ENCODE data around the gene WDR33. TPM values are rescaled to one million over a fixed set of nuclear protein-coding genes. Genes with fewer than 3 reads are reported as not detected.

The WDR33 gene
- total RNA-seq, 2 experiments from 2014 or later: 71.4 to 74.6 TPM

- H3K27ac Mint-ChIP-seq: no peak overlapping the region
- H3K9me3 Mint-ChIP-seq: no peaks in the 10 kb centered on the region
- DNase-seq (no peak), ATAC-seq (no peak)
- H3K4me3 Mint-ChIP-seq: no peak overlapping the region
- CTCF ChIA-PET: no interaction called here
- peaks cover 20% of the 10 kb centered on the region for H3K4me1 Mint-ChIP-seq (ENCODE audit: low read depth)
- intact Hi-C loops (cut with micrococcal nuclease): no loop called here
- peaks cover 18% of the 10 kb centered on the region for H3K36me3 Mint-ChIP-seq (ENCODE audit: low read depth)
- no peaks in the 10 kb centered on the region for H3K27me3 Mint-ChIP-seq
- POLR2A ChIA-PET: no interaction called here
- TF ChIP-seq, protein P1, sequence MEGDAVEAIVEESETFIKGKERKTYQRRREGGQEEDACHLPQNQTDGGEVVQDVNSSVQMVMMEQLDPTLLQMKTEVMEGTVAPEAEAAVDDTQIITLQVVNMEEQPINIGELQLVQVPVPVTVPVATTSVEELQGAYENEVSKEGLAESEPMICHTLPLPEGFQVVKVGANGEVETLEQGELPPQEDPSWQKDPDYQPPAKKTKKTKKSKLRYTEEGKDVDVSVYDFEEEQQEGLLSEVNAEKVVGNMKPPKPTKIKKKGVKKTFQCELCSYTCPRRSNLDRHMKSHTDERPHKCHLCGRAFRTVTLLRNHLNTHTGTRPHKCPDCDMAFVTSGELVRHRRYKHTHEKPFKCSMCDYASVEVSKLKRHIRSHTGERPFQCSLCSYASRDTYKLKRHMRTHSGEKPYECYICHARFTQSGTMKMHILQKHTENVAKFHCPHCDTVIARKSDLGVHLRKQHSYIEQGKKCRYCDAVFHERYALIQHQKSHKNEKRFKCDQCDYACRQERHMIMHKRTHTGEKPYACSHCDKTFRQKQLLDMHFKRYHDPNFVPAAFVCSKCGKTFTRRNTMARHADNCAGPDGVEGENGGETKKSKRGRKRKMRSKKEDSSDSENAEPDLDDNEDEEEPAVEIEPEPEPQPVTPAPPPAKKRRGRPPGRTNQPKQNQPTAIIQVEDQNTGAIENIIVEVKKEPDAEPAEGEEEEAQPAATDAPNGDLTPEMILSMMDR (IDR thresholded peaks at IDR 0.05): no peak
Observed at GRCh38 chr2:127786048-127786809, 24.7 kb downstream of the WDR33 start.

- no peak for DNase-seq
- Mint-ChIP-seq H3K27ac (no peak overlapping the region), H3K4me1 (ENCODE audit: low read depth) (peaks cover 21% of the 10 kb centered on the region), H3K27me3 (no peaks in the 10 kb centered on the region), H3K4me3 (no peak overlapping the region), H3K36me3 (ENCODE audit: low read depth) (peaks cover 18% of the 10 kb centered on the region), H3K9me3 (no peaks in the 10 kb centered on the region)
- ChIA-PET CTCF (interaction anchor here (0.9 to 1.4 kb wide), 2 partner anchors 9 to 10 kb away, joined by 3 read pairs; no protein-coding TSS in a partner anchor), POLR2A (interaction anchor here (0.8 to 1.1 kb wide), 2 partner anchors 21 to 26 kb away, joined by 3 read pairs; partner anchors contain the start of gene WDR33)
- intact Hi-C loops (cut with micrococcal nuclease): no loop called here
- TF ChIP-seq, protein P1 (IDR thresholded peaks at IDR 0.05): no peak
- no peak for ATAC-seq
Observed at GRCh38 chr2:127784965-127785518, 25.9 kb downstream of the WDR33 start.

DNA sequence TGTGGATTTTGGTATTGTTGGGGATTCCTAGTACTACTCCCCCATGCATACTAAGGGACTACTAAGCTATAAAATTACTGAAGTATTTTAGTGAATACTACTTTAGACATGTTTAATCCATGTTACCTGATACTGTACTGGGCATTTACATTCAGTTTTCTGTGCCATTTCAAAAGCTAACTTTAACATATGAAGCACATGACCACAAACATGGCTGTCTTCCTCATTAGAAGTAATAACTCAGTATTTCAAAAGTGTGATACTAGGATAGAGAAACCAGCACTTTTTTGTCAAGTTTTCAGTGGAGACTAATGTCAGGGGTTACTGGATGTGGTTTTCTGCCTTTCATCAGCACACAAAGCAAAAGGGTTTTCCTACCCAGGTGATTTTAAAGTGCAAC lies 27.9 kb downstream of the WDR33 start:
- TF ChIP-seq, protein P1 (IDR thresholded peaks at IDR 0.05): no peak
- no peak for DNase-seq
- Mint-ChIP-seq H3K36me3 (ENCODE audit: low read depth) (peaks cover 27% of the 10 kb centered on the region), H3K4me1 (ENCODE audit: low read depth) (peaks cover 32% of the 10 kb centered on the region), H3K27me3 (no peaks in the 10 kb centered on the region), H3K4me3 (no peak overlapping the region), H3K9me3 (no peaks in the 10 kb centered on the region), H3K27ac (no peak overlapping the region)
- ChIA-PET CTCF (no interaction called here), POLR2A (interaction anchor here (1.0 kb wide), 1 partner anchor 18 kb away, joined by 3 read pairs; no protein-coding TSS in a partner anchor)
- ATAC-seq: no peak
- intact Hi-C loops (cut with micrococcal nuclease): no loop called here

GRCh38 chr2:127778850-127779249 lies 32.1 kb downstream of the WDR33 start:
- Mint-ChIP-seq H3K27me3 (no peaks in the 10 kb centered on the region), H3K9me3 (no peaks in the 10 kb centered on the region), H3K27ac (no peak overlapping the region), H3K4me3 (no peak overlapping the region), H3K4me1 (ENCODE audit: low read depth) (peaks cover 53% of the 10 kb centered on the region), H3K36me3 (ENCODE audit: low read depth) (peaks cover 23% of the 10 kb centered on the region)
- TF ChIP-seq, protein P1 (IDR thresholded peaks at IDR 0.05): no peak
- ChIA-PET POLR2A (interaction anchor here (0.9 kb wide), 1 partner anchor 12 kb away, joined by 3 read pairs; no protein-coding TSS in a partner anchor), CTCF (interaction anchor here (1.3 kb wide), 1 partner anchor 14 kb away, joined by 3 read pairs; no protein-coding TSS in a partner anchor)
- DNase-seq: no peak
- ATAC-seq: no peak
- intact Hi-C loops (cut with micrococcal nuclease): no loop called here

GRCh38 chr2:127778447-127778846 lies 32.5 kb downstream of the WDR33 start:
- DNase-seq: no peak
- POLR2A ChIA-PET: interaction anchor here (0.9 kb wide), 1 partner anchor 11 kb away, joined by 3 read pairs; no protein-coding TSS in a partner anchor
- Mint-ChIP-seq H3K36me3 (ENCODE audit: low read depth) (peaks cover 23% of the 10 kb centered on the region), H3K27me3 (no peaks in the 10 kb centered on the region), H3K9me3 (no peaks in the 10 kb centered on the region), H3K27ac (peak overlapping the region; percentile 30), H3K4me1 (ENCODE audit: low read depth) (peaks cover 53% of the 10 kb centered on the region), H3K4me3 (no peak overlapping the region)
- intact Hi-C loops (cut with micrococcal nuclease): no loop called here
- CTCF ChIA-PET: interaction anchor here (1.3 kb wide), 1 partner anchor 14 kb away, joined by 3 read pairs; no protein-coding TSS in a partner anchor
- ATAC-seq: no peak
- TF ChIP-seq, protein P1 (IDR thresholded peaks at IDR 0.05): no peak
